NCI-H82 treated with DMSO at 0.1 percent for 48 hours (cell line): ENCODE data around the gene RAMAC.
"Not testable (repeated sequence)": the region's sequence is repeated elsewhere in the genome, so short reads cannot be mapped to it uniquely, and the experiment has no call there.

Source experiments
- DNase-seq: peaks from one replicate; lab custom pipeline; 2025; ENCODE audit not compliant: unreplicated experiment; lab: John Stamatoyannopoulos, UW

Gene RAMAC

GRCh38 chr15:82985688-82986441 is at the start of gene RAMAC:
Gene RAMAC, plus strand, starts transcription at chr15:82986210. Its CDS starts 2,809 bp downstream, at chr15:82989019.
- DNase-seq: peak; percentile 88

- no peak for DNase-seq
These were observed 48.9 kb upstream of the RAMAC start for GRCh38 chr15:82936966-82937711.

GRCh38 chr15:82937712-82938058 is 48.3 kb upstream of the RAMAC start:
- no peak for DNase-seq

DNA sequence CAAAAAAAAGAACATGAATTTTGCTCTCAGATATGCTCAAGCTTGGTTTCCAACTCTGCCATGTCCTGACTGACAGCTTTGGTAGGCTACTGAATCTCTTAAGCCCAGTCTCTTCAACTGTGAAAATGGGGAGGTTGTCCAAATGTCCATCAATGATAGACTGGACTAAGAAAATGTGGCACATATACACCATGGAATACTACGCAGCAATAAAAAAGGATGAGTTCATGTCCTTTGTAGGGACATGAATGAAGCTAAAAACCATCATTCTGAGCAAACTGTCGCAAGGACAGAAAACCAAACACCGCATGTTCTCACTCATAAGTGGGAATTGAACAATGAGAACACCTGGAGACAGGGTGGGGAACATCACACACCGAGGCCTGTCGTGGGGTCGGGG is 46.3 kb upstream of the RAMAC start:
- not testable (repeated sequence) for DNase-seq

GRCh38 chr15:82942691-82943090 is 43.3 kb upstream of the RAMAC start:
- no peak for DNase-seq

DNA sequence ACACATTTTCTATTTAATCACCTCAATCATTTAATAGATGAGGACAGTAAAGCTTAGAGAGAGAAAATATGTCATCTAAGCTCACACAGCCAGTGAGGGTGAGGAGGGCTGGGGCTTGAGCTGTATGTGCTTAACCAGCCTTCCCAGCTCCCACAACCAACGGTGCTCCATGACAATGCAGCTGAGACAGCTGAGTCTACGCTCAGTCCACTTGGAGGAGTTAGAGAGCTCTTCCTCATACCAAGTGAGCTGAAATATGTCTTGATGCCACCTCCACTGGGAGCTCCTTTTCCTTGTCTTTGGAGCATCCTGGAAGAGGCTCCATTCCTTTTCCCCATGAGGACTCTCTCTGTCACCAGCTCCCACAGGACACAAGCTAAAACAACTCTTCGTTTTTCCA is 42.8 kb upstream of the RAMAC start:
- DNase-seq: no peak

- DNase-seq: no peak
These were observed 42.0 kb upstream of the RAMAC start for GRCh38 chr15:82944056-82944455.

- DNase-seq: no peak
These were observed 41.2 kb upstream of the RAMAC start for GRCh38 chr15:82944821-82945220.

GRCh38 chr15:82945326-82945725 is 40.7 kb upstream of the RAMAC start:
- no peak for DNase-seq

DNA sequence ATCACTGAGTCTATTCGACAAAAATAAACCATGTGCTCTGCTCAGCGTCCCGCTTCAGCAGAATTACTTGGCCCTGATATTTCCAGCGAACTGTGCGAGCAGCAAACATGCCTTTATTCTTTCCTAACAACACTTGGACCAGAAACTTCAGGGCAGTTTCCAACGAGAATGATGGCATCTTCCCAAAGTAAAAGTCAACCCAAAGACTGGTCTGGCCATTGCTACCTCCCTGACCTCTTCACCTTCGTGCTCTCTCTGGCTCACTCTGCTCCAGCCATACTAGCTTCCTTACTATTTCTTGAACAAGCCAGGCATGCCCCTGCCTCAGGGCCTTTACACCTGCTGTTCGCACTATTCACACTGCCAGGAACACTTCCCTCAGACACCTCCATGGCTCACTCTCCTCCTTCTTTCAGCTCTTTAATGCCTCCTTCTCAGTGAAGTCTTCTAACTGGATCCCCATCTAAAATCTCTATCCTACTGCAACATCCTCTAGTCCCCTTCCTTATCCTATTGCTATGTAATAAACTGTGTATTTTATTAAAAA is 39.8 kb upstream of the RAMAC start:
- no peak for DNase-seq

- no peak for DNase-seq
These were observed 35.7 kb upstream of the RAMAC start for GRCh38 chr15:82950295-82950694.

GRCh38 chr15:82950746-82951370 is 35.2 kb upstream of the RAMAC start:
- DNase-seq: no peak

- DNase-seq: no peak
These were observed 34.4 kb upstream of the RAMAC start for GRCh38 chr15:82951472-82952157.

- DNase-seq: no peak
These were observed 33.6 kb upstream of the RAMAC start, which contains the start of gene HOMER2 for GRCh38 chr15:82952158-82953081. Gene HOMER2, minus strand, starts transcription at chr15:82952720. Its CDS starts 185 bp downstream, at chr15:82952535.

DNA sequence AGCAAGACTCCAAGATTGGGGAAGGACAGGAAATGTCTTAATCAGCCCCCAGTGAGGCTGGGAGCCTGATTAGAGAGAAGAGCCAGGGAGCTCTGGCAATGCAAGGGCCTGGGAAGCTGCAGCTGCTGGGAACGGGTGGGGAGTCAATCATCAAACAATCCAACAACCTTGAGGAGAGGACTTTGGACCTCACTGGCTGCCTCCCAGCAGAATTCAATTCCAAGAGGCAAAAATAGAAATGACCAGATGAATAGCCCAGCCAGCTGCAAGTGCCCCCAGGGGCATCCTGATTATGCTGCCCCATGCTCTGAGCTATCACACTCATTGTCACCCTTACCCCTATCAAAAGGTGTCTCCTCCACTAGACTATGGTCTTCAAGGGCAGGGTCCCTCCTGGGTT is 27.4 kb upstream of the RAMAC start:
- no peak for DNase-seq

DNA sequence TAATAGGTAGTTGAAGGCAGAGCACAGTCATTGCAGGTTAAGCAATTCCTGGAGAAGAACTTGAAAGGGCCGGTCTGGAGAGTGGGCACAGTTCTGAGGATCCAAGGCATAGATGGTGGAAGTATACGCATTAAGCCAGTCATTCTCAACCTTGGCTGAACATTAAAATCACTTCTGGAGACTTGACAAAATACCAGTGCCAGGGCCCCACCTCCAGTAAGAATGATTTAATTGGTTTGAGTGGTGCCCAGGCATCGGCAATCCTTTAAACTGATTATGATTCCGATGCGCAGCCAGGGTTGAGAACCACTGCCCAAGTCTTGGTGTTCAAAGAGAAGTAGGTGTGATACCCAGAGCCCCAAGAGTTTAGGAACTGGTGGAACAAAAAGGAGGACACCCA is 26.6 kb upstream of the RAMAC start:
- no peak for DNase-seq

- no peak for DNase-seq
These were observed 25.2 kb upstream of the RAMAC start for GRCh38 chr15:82960766-82961165.

DNA sequence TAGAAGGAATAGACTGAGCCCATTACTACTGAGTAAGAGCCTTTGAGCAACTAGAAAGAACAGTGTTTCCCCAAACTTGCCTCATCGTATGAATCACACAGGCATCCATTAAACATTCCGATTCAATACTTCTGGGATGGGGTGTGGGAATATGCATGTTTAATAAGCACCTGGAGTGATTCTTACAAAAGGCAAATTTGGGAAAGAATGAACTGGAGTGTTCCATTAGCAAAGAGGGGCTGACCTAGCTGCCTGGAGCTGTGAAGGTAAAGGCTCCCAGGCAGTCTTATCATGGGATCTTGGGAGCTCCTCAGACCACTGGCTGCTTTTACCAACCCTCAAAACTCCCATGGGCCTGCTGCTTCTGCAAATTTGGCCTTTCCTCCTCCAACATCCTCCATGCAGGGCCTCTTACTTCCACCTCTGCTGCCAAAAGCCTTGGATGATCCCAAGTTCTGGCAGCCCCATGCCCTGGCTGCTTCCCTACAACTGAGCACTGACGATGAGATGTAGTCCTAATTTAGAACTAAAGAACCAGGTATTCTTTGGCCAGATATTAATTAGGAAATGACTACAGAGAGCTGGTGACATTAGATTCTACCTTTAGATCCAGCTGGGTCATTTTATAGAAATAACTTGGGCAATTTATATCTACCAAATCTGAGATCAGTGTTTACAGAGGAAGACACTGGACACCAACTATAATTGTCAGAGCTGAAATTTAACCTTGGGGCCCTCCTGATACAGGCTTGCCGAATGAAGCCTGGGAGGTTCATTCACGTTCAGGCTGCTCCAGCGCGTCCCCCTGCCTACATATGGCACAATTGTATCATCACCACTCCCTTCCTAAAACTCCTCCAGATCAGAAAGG is 22.3 kb upstream of the RAMAC start:
- DNase-seq: no peak

DNA sequence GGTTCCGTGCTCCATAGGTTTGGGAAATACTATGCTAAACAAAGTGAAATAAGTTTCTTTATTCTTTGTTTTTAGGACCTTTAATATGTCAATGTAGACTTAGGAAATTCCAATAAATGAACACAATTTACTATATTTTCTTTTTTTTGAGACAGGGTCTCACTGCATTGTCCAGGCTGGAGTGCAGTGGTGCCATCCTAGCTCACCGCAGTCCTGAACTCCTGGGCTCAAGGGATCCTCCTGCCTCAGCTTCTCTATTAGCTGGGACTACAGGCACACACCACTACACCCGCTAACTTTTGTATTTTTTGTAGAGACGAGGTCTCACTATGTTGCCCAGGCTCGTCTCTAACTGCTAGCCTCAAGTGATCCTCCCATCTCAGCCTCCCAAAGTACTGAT is 21.1 kb upstream of the RAMAC start:
- DNase-seq: no peak
